Sigmoid colon (tissue), 7 donors: ENCODE measurements around the gene CCL14. TPM values are rescaled to one million over a fixed set of nuclear protein-coding genes. Genes with fewer than 3 reads are reported as not detected.

Source experiments
- DNase-seq: peaks from one replicate; pipeline ENCODE4 v3.0.0-alpha.2; 2019
- H3K27ac ChIP-seq, 4 donors: fragments of 200-600 bp; sonication (generic); one replicate each; pipeline ENCODE4 v1.5.1; 2016 to 2019; ENCODE audit warnings: mild to moderate bottlenecking in 1 of 4
- H3K27me3 ChIP-seq, 3 donors: fragments of 200-600 bp; sonication (generic); one replicate each; pipeline ENCODE4 v1.5.1; 2019; ENCODE audit warnings: mild to moderate bottlenecking in 1 of 3
- H3K36me3 ChIP-seq, 4 donors: fragments of 200-600 bp; sonication (generic); one replicate each; pipeline ENCODE4 v1.5.1; 2016 to 2019
- H3K4me1 ChIP-seq, 4 donors: fragments of 200-600 bp; sonication (generic); one replicate each; pipeline ENCODE4 v1.5.1; 2017 to 2019
- H3K4me3 ChIP-seq, 4 donors: fragments of 200-600 bp; sonication (generic); one replicate each; pipeline ENCODE4 v1.5.1; 2017 to 2019; ENCODE audit warnings: mild to moderate bottlenecking in 2 of 4, moderate library complexity in 1 of 4
- H3K9me3 ChIP-seq, 4 donors: fragments of 200-600 bp in 3 of 4; sonication (generic) in 3 of 4; one replicate each; pipeline versions ENCODE4 v1.5.1 to v1.6.1; 2013 to 2019
- CTCF ChIP-seq, 4 experiments: fragments of 450-650 bp in 3 of 4; fragments of 200-600 bp in 1 of 4; IDR thresholded peaks; one replicate each; pipeline ENCODE4 v1.5.1; 2016 to 2019; ENCODE audit warnings: antibody characterized with exemption in 4 of 4, mild to moderate bottlenecking in 3 of 4, moderate library complexity in 2 of 4
- EP300 ChIP-seq, 4 donors: sonication (generic); formaldehyde crosslinking; IDR thresholded peaks; one replicate each; pipeline ENCODE4 v1.6.1; 2017; ENCODE audit warnings: antibody characterized with exemption in 4 of 4
- POLR2A ChIP-seq, 2 donors: fragments of 450-650 bp; IDR thresholded peaks; one replicate each; pipeline ENCODE4 v1.6.1; 2016; ENCODE audit warnings: antibody characterized with exemption in 2 of 2, mild to moderate bottlenecking in 2 of 2, moderate library complexity in 2 of 2
- POLR2AphosphoS5 ChIP-seq, 4 donors: sonication (generic); formaldehyde crosslinking; IDR thresholded peaks; one replicate each; pipeline ENCODE4 v1.6.1; 2017; ENCODE audit warnings: antibody characterized with exemption in 4 of 4
- WGBS, 2 donors: extraction: QIAGEN DNeasy Blood & Tissue Kit; methylation state at CpG; one replicate each; pipeline ENCODE4 v1.1.7; 2013; 5-methylcytosine and 5-hydroxymethylcytosine counted together
- intact Hi-C: fragments of 100-400 bp; cut with DNase I; formaldehyde crosslinking; loops from one replicate; pipeline ENCODE4 v1.15.1; 2023
- polyA plus RNA-seq, 3 donors: library from polyadenylated mRNA; stranded (reverse); fragments of 200-250 nt; gene quantifications; one replicate each; pipeline ENCODE4 v1.2.3, GENCODE V29; 2013
- total RNA-seq, 4 donors: library from RNA; depleted of rRNA; stranded (reverse); fragments of >200 nt; gene quantifications; one replicate each; pipeline ENCODE4 v1.1.0, GENCODE V29; 2016
- donor health status: healthy with polysubstance abuse.
- donor health status: Bipolar disorder and iron deficiency.
- donor health status: healthy.

The CCL14 gene
- total and polyA plus RNA-seq, 7 donors = 0.60 to 30.0 (median 18.7) TPM; not detected in 1

GRCh38 chr17:35948092-35948491 is 38.4 kb downstream of the CCL14 start:
- no peak overlapping the region for H3K27ac ChIP-seq
- peaks cover 0 to 19% (median 0%) of the 10 kb centered on the region in 3 donors for H3K27me3 ChIP-seq
- H3K4me3 ChIP-seq = no peak overlapping the region
- H3K9me3 ChIP-seq = no peaks in the 10 kb centered on the region
- WGBS, 2 donors = 89 to 93% methylated on average over 7 of the region's 7 CpGs
- intact Hi-C loops = no loop called here
- no peaks in the 10 kb centered on the region for H3K36me3 ChIP-seq
- DNase-seq = no peak
- TF ChIP-seq POLR2A (IDR thresholded peaks at IDR 0.05) (no peak), POLR2AphosphoS5 (IDR thresholded peaks at IDR 0.05) (no peak), CTCF (IDR thresholded peaks at IDR 0.05) (no peak), EP300 (IDR thresholded peaks at IDR 0.05) (no peak)
- H3K4me1 ChIP-seq = peaks cover 0 to 2% (median 1%) of the 10 kb centered on the region in 4 donors

GRCh38 chr17:35947156-35947585 is 39.4 kb downstream of the CCL14 start:
- Histone ChIP-seq H3K9me3 (no peaks in the 10 kb centered on the region), H3K27me3 (peaks cover 0 to 20% (median 0%) of the 10 kb centered on the region in 3 donors), H3K4me3 (no peak overlapping the region), H3K4me1 (peaks cover 0 to 6% (median 2%) of the 10 kb centered on the region in 4 donors), H3K36me3 (no peaks in the 10 kb centered on the region), H3K27ac (no peak overlapping the region)
- intact Hi-C loops = no loop called here
- TF ChIP-seq EP300 (IDR thresholded peaks at IDR 0.05) (no peak), POLR2AphosphoS5 (IDR thresholded peaks at IDR 0.05) (no peak), CTCF (IDR thresholded peaks at IDR 0.05) (peak in 3 of 4 experiments; percentile 49 to 69 (median 51)), POLR2A (IDR thresholded peaks at IDR 0.05) (no peak)
- DNase-seq = no peak
- WGBS, 2 donors = 9 to 33% methylated on average over 12 of the region's 12 CpGs

- Histone ChIP-seq H3K4me1 (peaks cover 0 to 6% (median 2%) of the 10 kb centered on the region in 4 donors), H3K27me3 (peaks cover 0 to 23% (median 0%) of the 10 kb centered on the region in 3 donors), H3K27ac (no peak overlapping the region), H3K36me3 (no peaks in the 10 kb centered on the region), H3K9me3 (no peaks in the 10 kb centered on the region), H3K4me3 (no peak overlapping the region)
- no peak for DNase-seq
- no peak for TF ChIP-seq EP300 (IDR thresholded peaks at IDR 0.05)
- no peak for TF ChIP-seq POLR2A (IDR thresholded peaks at IDR 0.05)
- no peak for TF ChIP-seq CTCF (IDR thresholded peaks at IDR 0.05)
- TF ChIP-seq POLR2AphosphoS5 (IDR thresholded peaks at IDR 0.05) = no peak
- WGBS, 2 donors = 87 to 92% methylated on average over 4 of the region's 4 CpGs
- intact Hi-C loops = no loop called here
These were observed 42.4 kb downstream of the CCL14 start for GRCh38 chr17:35944151-35944550.

GRCh38 chr17:35943537-35943936 is 43.0 kb downstream of the CCL14 start, which contains the start of gene LYZL6:
LYZL6 (minus strand) TSS chr17:35943713; CDS start chr17:35939356, 4,357 bp downstream.
- no peak for DNase-seq
- 63 to 84% methylated on average over 2 of the region's 2 CpGs for WGBS, 2 donors
- TF ChIP-seq CTCF (IDR thresholded peaks at IDR 0.05) (no peak), POLR2A (IDR thresholded peaks at IDR 0.05) (no peak), EP300 (IDR thresholded peaks at IDR 0.05) (no peak)
- intact Hi-C loops = no loop called here
- Histone ChIP-seq H3K4me3 (no peak within 1 kb of the TSS), H3K27ac (no peak within 1 kb of the TSS), H3K9me3 (no peaks in the 10 kb centered on the region), H3K27me3 (peaks cover 0 to 23% (median 0%) of the 10 kb centered on the region in 3 donors), H3K4me1 (peaks cover 0 to 6% (median 2%) of the 10 kb centered on the region in 4 donors), H3K36me3 (no peaks in the 10 kb centered on the region)
